Activated CD8-positive, alpha-beta memory T cell treated with anti-CD3 and anti-CD28 coated beads, Interleukin-2, amount 10 ng/mL, durations not matched to agents 7 days and 5 days (primary cell): Measurements from ENCODE around the gene SSTR5. TPM values are rescaled to one million over a fixed set of nuclear protein-coding genes. Genes with fewer than 3 reads are reported as not detected.
A peak's percentile ranks its signal among the peaks of the same experiment; 100 is the strongest.

Experiments
- ATAC-seq: fragments of 150-1000 bp; cut with Tn5 transposase; one replicate; pipeline ENCODE4 v1.10.0; 2021; ENCODE audit warnings: moderate library complexity
- CTCF ChIA-PET: fragments of 350-600 bp; sonication (Branson Sonifier 250); formaldehyde crosslinking; loops from one replicate; lab custom pipeline; 2021; ENCODE audit warnings: antibody characterized with exemption; lab: Charles Lee
- DNase-seq: peaks from one replicate; pipeline ENCODE4 v3.0.0-alpha.2; 2020
- H3K27ac Mint-ChIP-seq: one replicate; pipeline ENCODE4 v1.8.0; 2021; ENCODE audit warnings: mild to moderate bottlenecking, mixed read lengths
- H3K27me3 Mint-ChIP-seq: one replicate; pipeline ENCODE4 v1.8.0; 2021; ENCODE audit warnings: mixed read lengths
- H3K36me3 Mint-ChIP-seq: one replicate; pipeline ENCODE4 v1.8.0; 2021; ENCODE audit warnings: mild to moderate bottlenecking, mixed read lengths
- H3K4me1 Mint-ChIP-seq: one replicate; pipeline ENCODE4 v1.8.0; 2021; ENCODE audit warnings: mixed read lengths
- H3K4me3 Mint-ChIP-seq: one replicate; pipeline ENCODE4 v1.8.0; 2021; ENCODE audit warnings: mild to moderate bottlenecking, moderate library complexity, mixed read lengths
- H3K9me3 Mint-ChIP-seq: one replicate; pipeline ENCODE4 v1.8.0; 2022; ENCODE audit warnings: low read depth, mixed read lengths
- total RNA-seq, 2 experiments: library from RNA; stranded (reverse); gene quantifications; one replicate each; pipeline ENCODE4 v1.2.3, GENCODE V29; 2021

Gene SSTR5
- total RNA-seq, 2 experiments from 2014 or later, result not detected

- Mint-ChIP-seq H3K4me3 (no peak overlapping the region), H3K27me3 (peaks cover 23% of the 10 kb centered on the region), H3K4me1 (peaks cover 5% of the 10 kb centered on the region), H3K36me3 (peaks cover 4% of the 10 kb centered on the region), H3K9me3 (no peaks in the 10 kb centered on the region), H3K27ac (no peak overlapping the region)
- DNase-seq (no peak), ATAC-seq (no peak)
- CTCF ChIA-PET, result no interaction called here
These were observed 6.9 kb upstream of the SSTR5 start for GRCh38 chr16:1065469-1066128.

GRCh38 chr16:1066584-1067172 lies 5.9 kb upstream of the SSTR5 start:
- peaks cover 4% of the 10 kb centered on the region for H3K36me3 Mint-ChIP-seq
- no peak overlapping the region for H3K4me3 Mint-ChIP-seq
- DNase-seq (no peak), ATAC-seq (no peak)
- peaks cover 5% of the 10 kb centered on the region for H3K4me1 Mint-ChIP-seq
- H3K27me3 Mint-ChIP-seq, result peaks cover 25% of the 10 kb centered on the region
- H3K9me3 Mint-ChIP-seq, result no peaks in the 10 kb centered on the region
- CTCF ChIA-PET, result no interaction called here
- no peak overlapping the region for H3K27ac Mint-ChIP-seq

GRCh38 chr16:1067629-1068028 lies 4.9 kb upstream of the SSTR5 start:
- peak overlapping the region; percentile 56 for H3K4me3 Mint-ChIP-seq
- ATAC-seq (no peak), DNase-seq (no peak)
- no peaks in the 10 kb centered on the region for H3K9me3 Mint-ChIP-seq
- H3K36me3 Mint-ChIP-seq, result peaks cover 4% of the 10 kb centered on the region
- H3K27ac Mint-ChIP-seq, result peak overlapping the region; percentile 88
- CTCF ChIA-PET, result no interaction called here
- H3K4me1 Mint-ChIP-seq, result peaks cover 5% of the 10 kb centered on the region
- H3K27me3 Mint-ChIP-seq, result peaks cover 31% of the 10 kb centered on the region

GRCh38 chr16:1068451-1068850 lies 4.1 kb upstream of the SSTR5 start:
- no peaks in the 10 kb centered on the region for H3K9me3 Mint-ChIP-seq
- CTCF ChIA-PET, result no interaction called here

GRCh38 chr16:1069154-1069553 lies 3.4 kb upstream of the SSTR5 start:
- CTCF ChIA-PET, result interaction anchor here (1.0 kb wide), 1 partner anchor 11 kb away, joined by 4 read pairs; no protein-coding TSS in a partner anchor
- ATAC-seq (no peak), DNase-seq (no peak)
- Mint-ChIP-seq H3K27ac (no peak overlapping the region), H3K4me1 (peaks cover 5% of the 10 kb centered on the region), H3K9me3 (no peaks in the 10 kb centered on the region), H3K27me3 (peaks cover 31% of the 10 kb centered on the region), H3K36me3 (peaks cover 4% of the 10 kb centered on the region), H3K4me3 (no peak overlapping the region)

More at GRCh38 chr16:1068451-1068850, 4.1 kb upstream of the SSTR5 start:
- DNase-seq, result no peak
- Mint-ChIP-seq H3K4me1 (peaks cover 5% of the 10 kb centered on the region), H3K36me3 (peaks cover 4% of the 10 kb centered on the region), H3K27me3 (peaks cover 31% of the 10 kb centered on the region), H3K4me3 (no peak overlapping the region), H3K27ac (no peak overlapping the region)
- ATAC-seq, result no peak

GRCh38 chr16:1070084-1070863 lies 2.3 kb upstream of the SSTR5 start:
- H3K4me1 Mint-ChIP-seq, result peaks cover 5% of the 10 kb centered on the region
- DNase-seq, result no peak
- no peak overlapping the region for H3K27ac Mint-ChIP-seq
- H3K9me3 Mint-ChIP-seq, result no peaks in the 10 kb centered on the region
- CTCF ChIA-PET, result interaction anchor here (1.0 kb wide), 1 partner anchor 12 kb away, joined by 4 read pairs; no protein-coding TSS in a partner anchor
- ATAC-seq, result no peak
- H3K4me3 Mint-ChIP-seq, result no peak overlapping the region
- H3K27me3 Mint-ChIP-seq, result peaks cover 25% of the 10 kb centered on the region
- H3K36me3 Mint-ChIP-seq, result peaks cover 4% of the 10 kb centered on the region

GRCh38 chr16:1070864-1071408 lies 1.6 kb upstream of the SSTR5 start:
- ATAC-seq, result no peak
- Mint-ChIP-seq H3K36me3 (peaks cover 4% of the 10 kb centered on the region), H3K4me1 (peaks cover 5% of the 10 kb centered on the region), H3K27me3 (peaks cover 23% of the 10 kb centered on the region), H3K4me3 (no peak overlapping the region), H3K27ac (no peak overlapping the region), H3K9me3 (no peaks in the 10 kb centered on the region)
- CTCF ChIA-PET, result interaction anchor here (0.8 kb wide), 1 partner anchor 32 kb away, joined by 3 read pairs; no protein-coding TSS in a partner anchor
- DNase-seq, result no peak

- Mint-ChIP-seq H3K4me3 (no peak overlapping the region), H3K4me1 (peaks cover 5% of the 10 kb centered on the region), H3K9me3 (no peaks in the 10 kb centered on the region), H3K27ac (no peak overlapping the region), H3K27me3 (peaks cover 22% of the 10 kb centered on the region), H3K36me3 (peaks cover 4% of the 10 kb centered on the region)
- DNase-seq, result no peak
- CTCF ChIA-PET, result interaction anchor here (0.8 kb wide), 1 partner anchor 32 kb away, joined by 3 read pairs; no protein-coding TSS in a partner anchor
- no peak for ATAC-seq
These were observed 854 bp upstream of the SSTR5 start for GRCh38 chr16:1071561-1072225.

GRCh38 chr16:1073262-1073558 lies 663 bp downstream of the SSTR5 start:
- no peaks in the 10 kb centered on the region for H3K36me3 Mint-ChIP-seq
- CTCF ChIA-PET, result no interaction called here
- no peaks in the 10 kb centered on the region for H3K4me1 Mint-ChIP-seq
- peaks cover 11% of the 10 kb centered on the region for H3K27me3 Mint-ChIP-seq
- ATAC-seq, result no peak
- DNase-seq, result no peak
- no peak overlapping the region for H3K27ac Mint-ChIP-seq
- no peaks in the 10 kb centered on the region for H3K9me3 Mint-ChIP-seq
- no peak overlapping the region for H3K4me3 Mint-ChIP-seq

- no peak overlapping the region for H3K27ac Mint-ChIP-seq
- no peaks in the 10 kb centered on the region for H3K9me3 Mint-ChIP-seq
- DNase-seq (no peak), ATAC-seq (no peak)
- H3K27me3 Mint-ChIP-seq, result peaks cover 11% of the 10 kb centered on the region
- CTCF ChIA-PET, result no interaction called here
- no peaks in the 10 kb centered on the region for H3K4me1 Mint-ChIP-seq
- H3K4me3 Mint-ChIP-seq, result no peak overlapping the region
- H3K36me3 Mint-ChIP-seq, result no peaks in the 10 kb centered on the region
These were observed 1.2 kb downstream of the SSTR5 start for GRCh38 chr16:1073566-1074378.

- ATAC-seq, result no peak
- no peaks in the 10 kb centered on the region for H3K4me1 Mint-ChIP-seq
These were observed 1.8 kb downstream of the SSTR5 start for GRCh38 chr16:1074379-1074649.

GRCh38 chr16:1075546-1075945 lies 3.0 kb downstream of the SSTR5 start:
- Mint-ChIP-seq H3K4me3 (no peak overlapping the region), H3K27me3 (peaks cover 8% of the 10 kb centered on the region), H3K27ac (no peak overlapping the region), H3K4me1 (no peaks in the 10 kb centered on the region), H3K9me3 (no peaks in the 10 kb centered on the region), H3K36me3 (no peaks in the 10 kb centered on the region)
- ATAC-seq (no peak), DNase-seq (no peak)
- CTCF ChIA-PET, result no interaction called here

More at GRCh38 chr16:1074379-1074649, 1.8 kb downstream of the SSTR5 start:
- no peak for DNase-seq
- no peak overlapping the region for H3K27ac Mint-ChIP-seq
- H3K9me3 Mint-ChIP-seq, result no peaks in the 10 kb centered on the region
- peaks cover 11% of the 10 kb centered on the region for H3K27me3 Mint-ChIP-seq
- H3K36me3 Mint-ChIP-seq, result no peaks in the 10 kb centered on the region
- CTCF ChIA-PET, result no interaction called here
- no peak overlapping the region for H3K4me3 Mint-ChIP-seq
